IMR-90 (cell line): Measurements from ENCODE around the gene FAM20B.

Experiments used
- FOS ChIP-seq: fragments of 150-350 bp; IDR thresholded peaks from 2 replicates; pipeline ENCODE4 v1.6.1; 2016; ENCODE audit warnings: low read depth, low read length
- MAFK ChIP-seq: IDR thresholded peaks from 2 replicates; pipeline ENCODE4 v1.6.1; 2012; ENCODE audit warnings: low read depth, low read length, improper control_type of control experiment
- MAZ ChIP-seq: IDR thresholded peaks from 2 replicates; pipeline ENCODE4 v1.6.1; 2012; ENCODE audit warnings: low read depth, mild to moderate bottlenecking, low read length, improper control_type of control experiment, moderate library complexity, borderline replicate concordance
- MXI1 ChIP-seq: IDR thresholded peaks from 2 replicates; pipeline ENCODE4 v1.6.1; 2012; ENCODE audit warnings: low read depth, mild to moderate bottlenecking, low read length, moderate library complexity, borderline replicate concordance
- POLR2A ChIP-seq: IDR thresholded peaks from 2 replicates; pipeline ENCODE4 v1.6.1; 2012; ENCODE audit warnings: mild to moderate bottlenecking, low read depth, low read length
- RAD21 ChIP-seq: IDR thresholded peaks from 2 replicates; pipeline ENCODE4 v1.6.1; 2012; ENCODE audit warnings: low read length, improper control_type of control experiment
- RFX5 ChIP-seq: IDR thresholded peaks from 2 replicates; pipeline ENCODE4 v1.8.0; 2012; ENCODE audit warnings: low read depth, mild to moderate bottlenecking, low read length, moderate library complexity
- SMC3 ChIP-seq: fragments of 150-350 bp; IDR thresholded peaks from 2 replicates; pipeline ENCODE4 v1.6.1; 2016; ENCODE audit warnings: low read depth, mild to moderate bottlenecking, antibody characterized with exemption, low read length, moderate library complexity
- TF ChIP-seq, protein P1 (sequence below): conservative IDR thresholded peaks from 2 replicates; pipeline ENCODE4 v1.5.1; 2012; ENCODE audit warnings: mild to moderate bottlenecking, low read depth, low read length, improper control_type of control experiment
- TF ChIP-seq, protein P2 (sequence below): fragments of 150-350 bp; IDR thresholded peaks from 2 replicates; pipeline ENCODE4 v1.6.1; 2017; ENCODE audit warnings: mild to moderate bottlenecking, antibody characterized with exemption, low read length, low read depth

DNA sequence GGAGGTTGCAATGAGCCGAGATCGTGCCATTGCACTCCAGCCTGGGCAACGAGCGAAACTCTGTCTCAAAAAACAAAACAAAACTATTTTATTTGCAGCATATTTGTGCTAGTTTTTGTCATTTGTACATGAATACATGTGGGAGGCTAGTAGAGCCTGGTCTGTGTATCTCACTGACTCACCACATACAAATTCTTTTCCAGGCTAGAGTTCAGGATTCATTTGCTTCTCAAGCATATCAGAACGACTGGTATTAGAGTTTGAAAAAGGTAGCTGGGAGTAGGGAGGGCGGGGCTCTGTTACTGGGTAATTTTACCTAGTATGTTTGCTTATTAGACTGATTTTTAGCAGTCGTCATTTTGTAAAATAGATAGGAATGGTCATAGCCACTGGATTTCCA, 51.7 kb downstream of the FAM20B start:
- TF ChIP-seq MAZ (no peak), RFX5 (no peak), POLR2A (no peak), RAD21 (no peak), MXI1 (no peak), MAFK (no peak), SMC3 (no peak), FOS (no peak)
- TF ChIP-seq, protein P1, sequence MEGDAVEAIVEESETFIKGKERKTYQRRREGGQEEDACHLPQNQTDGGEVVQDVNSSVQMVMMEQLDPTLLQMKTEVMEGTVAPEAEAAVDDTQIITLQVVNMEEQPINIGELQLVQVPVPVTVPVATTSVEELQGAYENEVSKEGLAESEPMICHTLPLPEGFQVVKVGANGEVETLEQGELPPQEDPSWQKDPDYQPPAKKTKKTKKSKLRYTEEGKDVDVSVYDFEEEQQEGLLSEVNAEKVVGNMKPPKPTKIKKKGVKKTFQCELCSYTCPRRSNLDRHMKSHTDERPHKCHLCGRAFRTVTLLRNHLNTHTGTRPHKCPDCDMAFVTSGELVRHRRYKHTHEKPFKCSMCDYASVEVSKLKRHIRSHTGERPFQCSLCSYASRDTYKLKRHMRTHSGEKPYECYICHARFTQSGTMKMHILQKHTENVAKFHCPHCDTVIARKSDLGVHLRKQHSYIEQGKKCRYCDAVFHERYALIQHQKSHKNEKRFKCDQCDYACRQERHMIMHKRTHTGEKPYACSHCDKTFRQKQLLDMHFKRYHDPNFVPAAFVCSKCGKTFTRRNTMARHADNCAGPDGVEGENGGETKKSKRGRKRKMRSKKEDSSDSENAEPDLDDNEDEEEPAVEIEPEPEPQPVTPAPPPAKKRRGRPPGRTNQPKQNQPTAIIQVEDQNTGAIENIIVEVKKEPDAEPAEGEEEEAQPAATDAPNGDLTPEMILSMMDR: no peak
- TF ChIP-seq, protein P2, sequence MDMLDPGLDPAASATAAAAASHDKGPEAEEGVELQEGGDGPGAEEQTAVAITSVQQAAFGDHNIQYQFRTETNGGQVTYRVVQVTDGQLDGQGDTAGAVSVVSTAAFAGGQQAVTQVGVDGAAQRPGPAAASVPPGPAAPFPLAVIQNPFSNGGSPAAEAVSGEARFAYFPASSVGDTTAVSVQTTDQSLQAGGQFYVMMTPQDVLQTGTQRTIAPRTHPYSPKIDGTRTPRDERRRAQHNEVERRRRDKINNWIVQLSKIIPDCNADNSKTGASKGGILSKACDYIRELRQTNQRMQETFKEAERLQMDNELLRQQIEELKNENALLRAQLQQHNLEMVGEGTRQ: no peak
